Sigmoid colon (tissue), 7 donors: ENCODE results near the gene ADRA1B. TPM values are rescaled to one million over a fixed set of nuclear protein-coding genes. Genes with fewer than 3 reads are reported as not detected.

Experiments used
- DNase-seq: peaks from one replicate; pipeline ENCODE4 v3.0.0-alpha.2; 2019
- H3K27ac ChIP-seq, 4 donors: fragments of 200-600 bp; sonication (generic); one replicate each; pipeline ENCODE4 v1.5.1; 2016 to 2019; ENCODE audit warnings: mild to moderate bottlenecking in 1 of 4
- H3K27me3 ChIP-seq, 3 donors: fragments of 200-600 bp; sonication (generic); one replicate each; pipeline ENCODE4 v1.5.1; 2019; ENCODE audit warnings: mild to moderate bottlenecking in 1 of 3
- H3K36me3 ChIP-seq, 4 donors: fragments of 200-600 bp; sonication (generic); one replicate each; pipeline ENCODE4 v1.5.1; 2016 to 2019
- H3K4me1 ChIP-seq, 4 donors: fragments of 200-600 bp; sonication (generic); one replicate each; pipeline ENCODE4 v1.5.1; 2017 to 2019
- H3K4me3 ChIP-seq, 4 donors: fragments of 200-600 bp; sonication (generic); one replicate each; pipeline ENCODE4 v1.5.1; 2017 to 2019; ENCODE audit warnings: mild to moderate bottlenecking in 2 of 4, moderate library complexity in 1 of 4
- H3K9me3 ChIP-seq, 4 donors: fragments of 200-600 bp in 3 of 4; sonication (generic) in 3 of 4; one replicate each; pipeline versions ENCODE4 v1.5.1 to v1.6.1; 2013 to 2019
- EP300 ChIP-seq, 4 donors: sonication (generic); formaldehyde crosslinking; IDR thresholded peaks; one replicate each; pipeline ENCODE4 v1.6.1; 2017; ENCODE audit warnings: antibody characterized with exemption in 4 of 4
- POLR2A ChIP-seq, 2 donors: fragments of 450-650 bp; IDR thresholded peaks; one replicate each; pipeline ENCODE4 v1.6.1; 2016; ENCODE audit warnings: antibody characterized with exemption in 2 of 2, mild to moderate bottlenecking in 2 of 2, moderate library complexity in 2 of 2
- POLR2AphosphoS5 ChIP-seq, 4 donors: sonication (generic); formaldehyde crosslinking; IDR thresholded peaks; one replicate each; pipeline ENCODE4 v1.6.1; 2017; ENCODE audit warnings: antibody characterized with exemption in 4 of 4
- WGBS, 2 donors: extraction: QIAGEN DNeasy Blood & Tissue Kit; methylation state at CpG; one replicate each; pipeline ENCODE4 v1.1.7; 2013; 5-methylcytosine and 5-hydroxymethylcytosine counted together
- intact Hi-C: fragments of 100-400 bp; cut with DNase I; formaldehyde crosslinking; loops from one replicate; pipeline ENCODE4 v1.15.1; 2023
- polyA plus RNA-seq, 3 donors: library from polyadenylated mRNA; stranded (reverse); fragments of 200-250 nt; gene quantifications; one replicate each; pipeline ENCODE4 v1.2.3, GENCODE V29; 2013
- total RNA-seq, 4 donors: library from RNA; depleted of rRNA; stranded (reverse); fragments of >200 nt; gene quantifications; one replicate each; pipeline ENCODE4 v1.1.0, GENCODE V29; 2016
- TF ChIP-seq, protein P1 (sequence below), 4 experiments: fragments of 450-650 bp in 3 of 4; fragments of 200-600 bp in 1 of 4; IDR thresholded peaks; one replicate each; pipeline ENCODE4 v1.5.1; 2016 to 2019; ENCODE audit warnings: antibody characterized with exemption in 4 of 4, mild to moderate bottlenecking in 3 of 4, moderate library complexity in 2 of 4
- donor health status: healthy with polysubstance abuse.
- donor health status: Bipolar disorder and iron deficiency.
- donor health status: healthy.

The ADRA1B gene
- total and polyA plus RNA-seq, 7 donors: 0.36 to 1.8 (median 0.61) TPM; not detected in 1

DNA sequence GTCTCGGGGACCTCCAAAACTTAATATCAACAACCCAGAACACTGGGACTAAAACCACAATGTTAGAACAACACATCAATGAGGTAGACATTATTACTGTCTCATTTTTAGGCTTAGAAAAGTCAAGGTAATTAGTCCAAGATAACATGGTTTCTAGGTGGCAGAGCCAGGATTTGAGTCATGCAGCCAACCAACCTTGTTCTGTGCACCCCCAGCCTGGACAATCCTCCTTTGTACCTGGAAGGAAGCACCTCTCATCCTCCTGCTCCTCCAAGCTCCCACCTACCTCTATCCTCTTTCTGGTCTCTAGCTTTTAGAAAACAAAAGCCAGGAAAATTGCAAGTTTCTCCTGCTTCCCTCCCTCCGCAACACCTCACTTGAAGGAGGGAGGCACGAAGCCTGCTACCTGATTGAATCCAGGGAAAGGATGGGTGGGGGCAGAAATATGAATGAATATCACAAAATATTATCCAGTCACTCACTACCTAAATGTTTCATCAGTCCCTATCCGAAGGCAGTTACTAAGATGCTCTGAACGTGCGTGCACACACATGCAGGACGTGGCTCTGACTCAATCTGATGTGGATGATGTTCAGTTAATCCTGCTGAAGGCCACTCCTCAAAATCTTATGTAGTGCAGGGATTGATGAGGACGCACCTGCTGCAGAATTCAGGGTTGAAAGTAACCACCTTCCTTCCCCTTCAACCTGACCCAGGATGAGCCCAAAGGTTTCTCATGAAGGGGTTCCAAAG lies 66.3 kb downstream of the ADRA1B start:
- peaks cover 0 to 13% (median 11%) of the 10 kb centered on the region in 3 donors for H3K27me3 ChIP-seq
- peaks cover 0 to 9% (median 8%) of the 10 kb centered on the region in 4 donors for H3K4me1 ChIP-seq
- no peak for DNase-seq
- no peaks in the 10 kb centered on the region for H3K36me3 ChIP-seq
- intact Hi-C loops: loop anchor here (10.0 kb wide), 1 partner anchor 828 kb away; no protein-coding TSS in a partner anchor
- WGBS, 2 donors: 93 to 94% methylated on average over 8 of the region's 8 CpGs
- H3K9me3 ChIP-seq: no peaks in the 10 kb centered on the region
- no peak overlapping the region for H3K4me3 ChIP-seq
- TF ChIP-seq, protein P1, sequence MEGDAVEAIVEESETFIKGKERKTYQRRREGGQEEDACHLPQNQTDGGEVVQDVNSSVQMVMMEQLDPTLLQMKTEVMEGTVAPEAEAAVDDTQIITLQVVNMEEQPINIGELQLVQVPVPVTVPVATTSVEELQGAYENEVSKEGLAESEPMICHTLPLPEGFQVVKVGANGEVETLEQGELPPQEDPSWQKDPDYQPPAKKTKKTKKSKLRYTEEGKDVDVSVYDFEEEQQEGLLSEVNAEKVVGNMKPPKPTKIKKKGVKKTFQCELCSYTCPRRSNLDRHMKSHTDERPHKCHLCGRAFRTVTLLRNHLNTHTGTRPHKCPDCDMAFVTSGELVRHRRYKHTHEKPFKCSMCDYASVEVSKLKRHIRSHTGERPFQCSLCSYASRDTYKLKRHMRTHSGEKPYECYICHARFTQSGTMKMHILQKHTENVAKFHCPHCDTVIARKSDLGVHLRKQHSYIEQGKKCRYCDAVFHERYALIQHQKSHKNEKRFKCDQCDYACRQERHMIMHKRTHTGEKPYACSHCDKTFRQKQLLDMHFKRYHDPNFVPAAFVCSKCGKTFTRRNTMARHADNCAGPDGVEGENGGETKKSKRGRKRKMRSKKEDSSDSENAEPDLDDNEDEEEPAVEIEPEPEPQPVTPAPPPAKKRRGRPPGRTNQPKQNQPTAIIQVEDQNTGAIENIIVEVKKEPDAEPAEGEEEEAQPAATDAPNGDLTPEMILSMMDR (IDR thresholded peaks at IDR 0.05): no peak
- TF ChIP-seq POLR2AphosphoS5 (IDR thresholded peaks at IDR 0.05) (no peak), POLR2A (IDR thresholded peaks at IDR 0.05) (no peak), EP300 (IDR thresholded peaks at IDR 0.05) (no peak)
- no peak overlapping the region for H3K27ac ChIP-seq

DNA sequence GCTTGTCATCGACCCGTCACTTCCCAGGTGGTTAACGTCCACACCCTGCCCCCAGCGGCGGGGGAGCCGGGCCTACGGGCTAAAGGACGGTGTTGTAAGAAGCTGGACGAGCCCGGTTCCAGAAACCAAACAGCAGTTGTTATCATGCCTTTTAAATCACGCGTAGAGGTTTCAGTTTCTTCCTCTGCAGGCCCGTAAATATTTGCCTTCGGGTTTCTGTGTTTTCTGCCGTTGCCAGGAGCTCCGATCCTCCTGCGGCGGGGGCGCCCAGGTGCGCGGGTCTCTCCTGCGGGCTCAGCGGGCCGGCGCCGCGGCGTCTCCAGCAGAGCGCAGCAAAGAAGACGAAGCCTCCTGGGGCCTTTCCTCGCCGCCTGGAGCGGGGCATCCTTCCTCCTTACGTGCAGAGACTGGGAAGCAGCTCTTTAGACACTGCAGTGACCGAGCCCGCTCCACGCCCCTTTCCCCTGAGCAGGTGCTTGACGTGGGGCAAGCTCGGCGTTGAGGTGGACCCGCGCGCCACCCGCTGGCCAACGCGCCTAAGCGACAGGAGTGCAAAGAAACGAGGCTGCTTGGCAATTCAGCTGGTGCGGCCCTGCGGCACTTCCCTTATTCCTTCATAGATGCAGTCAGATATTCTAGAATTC lies 70.9 kb downstream of the ADRA1B start:
- TF ChIP-seq POLR2AphosphoS5 (IDR thresholded peaks at IDR 0.05) (no peak), POLR2A (IDR thresholded peaks at IDR 0.05) (no peak), EP300 (IDR thresholded peaks at IDR 0.05) (no peak)
- TF ChIP-seq, protein P1 (IDR thresholded peaks at IDR 0.05): peak; percentile 23 to 51 (median 47)
- H3K27ac ChIP-seq: no peak overlapping the region
- peak overlapping the region; percentile 19 to 45 (median 37) for H3K4me3 ChIP-seq
- peaks cover 0 to 35% (median 12%) of the 10 kb centered on the region in 3 donors for H3K27me3 ChIP-seq
- 0 to 1% methylated on average over 50 of the region's 50 CpGs for WGBS, 2 donors
- H3K4me1 ChIP-seq: peaks cover 0 to 9% (median 8%) of the 10 kb centered on the region in 4 donors
- no peaks in the 10 kb centered on the region for H3K9me3 ChIP-seq
- intact Hi-C loops: loop anchor here (2.0 to 10.0 kb wide), 3 partner anchors 542 to 832 kb away; partner anchors contain the start of gene IL12B
- DNase-seq: peak; percentile 84
- no peaks in the 10 kb centered on the region for H3K36me3 ChIP-seq

DNA sequence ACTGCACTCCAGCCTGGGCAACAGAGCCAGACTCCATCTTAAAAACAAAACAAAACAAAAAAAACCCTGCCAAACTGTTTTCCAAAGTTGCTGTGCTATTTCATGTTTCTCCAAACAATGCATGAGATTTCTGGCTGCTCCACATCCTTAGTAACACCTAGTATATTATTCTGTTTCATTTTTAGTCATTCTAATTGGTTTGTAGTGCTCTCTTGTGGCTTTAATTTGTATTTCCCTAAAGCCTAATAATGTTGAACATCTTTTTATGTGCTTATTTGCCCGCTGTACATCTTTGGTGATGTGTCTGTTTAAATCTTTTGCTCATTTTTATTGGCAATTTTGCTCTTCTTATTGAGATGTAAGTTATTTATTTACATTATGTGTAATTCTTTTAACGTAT lies 74.2 kb downstream of the ADRA1B start:
- 66 to 78% methylated on average over 2 of the region's 2 CpGs for WGBS, 2 donors
- DNase-seq: no peak
- no peak overlapping the region for H3K4me3 ChIP-seq
- H3K9me3 ChIP-seq: peaks cover 0 to 6% (median 1%) of the 10 kb centered on the region in 4 donors
- peaks cover 0 to 9% (median 8%) of the 10 kb centered on the region in 4 donors for H3K4me1 ChIP-seq
- TF ChIP-seq POLR2AphosphoS5 (IDR thresholded peaks at IDR 0.05) (no peak), POLR2A (IDR thresholded peaks at IDR 0.05) (no peak), EP300 (IDR thresholded peaks at IDR 0.05) (no peak)
- TF ChIP-seq, protein P1 (IDR thresholded peaks at IDR 0.05): no peak
- intact Hi-C loops: no loop called here
- no peaks in the 10 kb centered on the region for H3K36me3 ChIP-seq
- peaks cover 0 to 43% (median 12%) of the 10 kb centered on the region in 3 donors for H3K27me3 ChIP-seq
- H3K27ac ChIP-seq: no peak overlapping the region

GRCh38 chr5:159992566-159992965 lies 76.3 kb downstream of the ADRA1B start:
- Histone ChIP-seq H3K9me3 (peaks cover 0 to 6% (median 1%) of the 10 kb centered on the region in 4 donors), H3K27me3 (peaks cover 0 to 29% (median 2%) of the 10 kb centered on the region in 3 donors), H3K4me3 (no peak overlapping the region), H3K36me3 (no peaks in the 10 kb centered on the region), H3K4me1 (peaks cover 0 to under 1% (median 0%) of the 10 kb centered on the region in 4 donors), H3K27ac (no peak overlapping the region)
- whole genome bisulfite sequencing, 2 donors: 94 to 96% methylated on average over 1 of the region's 1 CpG
- TF ChIP-seq, protein P1 (IDR thresholded peaks at IDR 0.05): no peak
- TF ChIP-seq EP300 (IDR thresholded peaks at IDR 0.05): no peak
- no peak for TF ChIP-seq POLR2A (IDR thresholded peaks at IDR 0.05)
- TF ChIP-seq POLR2AphosphoS5 (IDR thresholded peaks at IDR 0.05): no peak
- no peak for DNase-seq
- intact Hi-C loops: no loop called here
